ENCODE results near the gene TMEM151A. TPM values are rescaled to one million over a fixed set of nuclear protein-coding genes. Genes with fewer than 3 reads are reported as not detected.

TMEM151A gene
- total RNA-seq, 6 donors from 2014 or later = 0.29 to 1.9 TPM; not detected in 4

- no peaks in the 10 kb centered on the region for H3K9me3 ChIP-seq
- DNase-seq = no peak
- TF ChIP-seq EP300 (IDR thresholded peaks at IDR 0.05) = no peak
- no peak for TF ChIP-seq POLR2A (IDR thresholded peaks at IDR 0.05)
- no peak for TF ChIP-seq POLR2AphosphoS5 (IDR thresholded peaks at IDR 0.05)
- TF ChIP-seq CTCF (IDR thresholded peaks at IDR 0.05) = no peak
- H3K36me3 ChIP-seq = peaks cover 0 to 32% (median 19%) of the 10 kb centered on the region in 4 donors
- no peak overlapping the region for H3K27ac ChIP-seq
- peaks cover 20 to 31% (median 20%) of the 10 kb centered on the region in 4 donors for H3K4me1 ChIP-seq
- no peak overlapping the region for H3K4me3 ChIP-seq
- 87 to 88% methylated on average over 6 of the region's 6 CpGs for WGBS, 2 donors
- no peaks in the 10 kb centered on the region for H3K27me3 ChIP-seq
- ATAC-seq (ENCODE audit: low FRiP score in 2 of 2) = no peak
Observed at GRCh38 chr11:66281001-66281400, 10.7 kb upstream of the TMEM151A start.

- TF ChIP-seq POLR2A (IDR thresholded peaks at IDR 0.05) = no peak
- TF ChIP-seq EP300 (IDR thresholded peaks at IDR 0.05) = no peak
- no peak for TF ChIP-seq POLR2AphosphoS5 (IDR thresholded peaks at IDR 0.05)
- TF ChIP-seq CTCF (IDR thresholded peaks at IDR 0.05) = no peak
- Histone ChIP-seq H3K27ac (no peak overlapping the region), H3K9me3 (no peaks in the 10 kb centered on the region), H3K27me3 (no peaks in the 10 kb centered on the region), H3K4me1 (peaks cover 20 to 32% (median 20%) of the 10 kb centered on the region in 4 donors), H3K4me3 (no peak overlapping the region), H3K36me3 (peaks cover 0 to 29% (median 11%) of the 10 kb centered on the region in 4 donors)
- DNase-seq = no peak
- 31 to 74% methylated on average over 5 to 17 of the region's 20 CpGs for WGBS, 2 donors
- ATAC-seq (ENCODE audit: low FRiP score in 2 of 2) = no peak
Observed at GRCh38 chr11:66281776-66282467, 9.8 kb upstream of the TMEM151A start.

GRCh38 chr11:66282468-66283455 is 8.9 kb upstream of the TMEM151A start:
- TF ChIP-seq EP300 (IDR thresholded peaks at IDR 0.05) (no peak), CTCF (IDR thresholded peaks at IDR 0.05) (peak; percentile 97 to 99 (median 99)), POLR2A (IDR thresholded peaks at IDR 0.05) (peak in 1 of 4 donors; percentile 21), POLR2AphosphoS5 (IDR thresholded peaks at IDR 0.05) (peak; percentile 8 to 50)
- Histone ChIP-seq H3K36me3 (peaks cover 0 to 26% (median 9%) of the 10 kb centered on the region in 4 donors), H3K27ac (peak overlapping the region in 1 of 4 donors; percentile 1), H3K27me3 (no peaks in the 10 kb centered on the region), H3K9me3 (no peaks in the 10 kb centered on the region), H3K4me1 (peaks cover 20 to 32% (median 21%) of the 10 kb centered on the region in 4 donors), H3K4me3 (no peak overlapping the region)
- 20 to 62% methylated on average over 7 to 26 of the region's 35 CpGs for WGBS, 2 donors
- DNase-seq = peak; percentile 99 to 100
- peak; percentile 94 to 95 for ATAC-seq (ENCODE audit: low FRiP score in 2 of 2)

- Histone ChIP-seq H3K9me3 (no peaks in the 10 kb centered on the region), H3K27me3 (no peaks in the 10 kb centered on the region), H3K36me3 (peaks cover 0 to 26% (median 9%) of the 10 kb centered on the region in 4 donors), H3K27ac (no peak overlapping the region), H3K4me1 (peaks cover 20 to 32% (median 23%) of the 10 kb centered on the region in 4 donors), H3K4me3 (no peak overlapping the region)
- TF ChIP-seq POLR2A (IDR thresholded peaks at IDR 0.05) (no peak), EP300 (IDR thresholded peaks at IDR 0.05) (no peak), POLR2AphosphoS5 (IDR thresholded peaks at IDR 0.05) (no peak), CTCF (IDR thresholded peaks at IDR 0.05) (no peak)
- WGBS, 2 donors = 77 to 80% methylated on average over 2 to 11 of the region's 14 CpGs
- DNase-seq = peak in 1 of 2 donors; percentile 50
- no peak for ATAC-seq (ENCODE audit: low FRiP score in 2 of 2)
Observed at GRCh38 chr11:66283461-66284105, 8.1 kb upstream of the TMEM151A start.
